Measurements from ENCODE around the gene KRTAP19-3. TPM values are rescaled to one million over a fixed set of nuclear protein-coding genes. Genes with fewer than 3 reads are reported as not detected.

Gene KRTAP19-3
- total and polyA plus RNA-seq, 2 of the 8 experiments (the other 6 are each of a cell fraction or from before 2014, with no cell fraction given): not detected

GRCh38 chr21:30478004-30478403, 13.8 kb downstream of the KRTAP19-3 start (continued):
- TF ChIP-seq EZH2 (IDR thresholded peaks at IDR 0.05; ENCODE audit: low read depth, low read length, severe bottlenecking): no peak

All from H1 (cell line).